Psoas muscle (tissue), 8 donors: ENCODE results near the gene HGF. TPM values are rescaled to one million over a fixed set of nuclear protein-coding genes. Genes with fewer than 3 reads are reported as not detected.

Experiments
- ATAC-seq, 4 donors: fragments of 200-7000 bp; cut with Tn5 transposase; one replicate each; pipeline ENCODE4 v1.9.1; 2020; ENCODE audit warnings: moderate library complexity in 3 of 4, mild to moderate bottlenecking in 2 of 4
- DNase-seq, 2 donors: peaks; one replicate each; pipeline ENCODE4 v3.0.0-alpha.2; 2020
- H3K27ac ChIP-seq: fragments of 200-600 bp; one replicate; pipeline ENCODE4 v1.8.0; 2022
- H3K27me3 ChIP-seq, 3 donors: fragments of 200-600 bp in 1 of 3; one replicate each; pipeline versions ENCODE4 v1.6.1 to v1.8.0; 2013 to 2022; ENCODE audit warnings: low read length in 2 of 3, mild to moderate bottlenecking in 2 of 3, moderate library complexity in 1 of 3; ENCODE audit not compliant: insufficient read depth in 3 of 3
- H3K36me3 ChIP-seq, 2 donors: fragments of 200-600 bp in 1 of 2; one replicate each; pipeline versions ENCODE4 v1.6.1 to v1.8.0; 2013 to 2022; ENCODE audit warnings: low read depth in 1 of 2, mild to moderate bottlenecking in 1 of 2, moderate library complexity in 1 of 2; ENCODE audit not compliant: insufficient read depth in 1 of 2
- H3K4me1 ChIP-seq: fragments of 200-600 bp; one replicate; pipeline ENCODE4 v1.8.0; 2022
- H3K4me3 ChIP-seq: fragments of 200-600 bp; one replicate; pipeline ENCODE4 v1.8.0; 2022; ENCODE audit warnings: mild to moderate bottlenecking
- H3K9me3 ChIP-seq: fragments of 200-600 bp; one replicate; pipeline ENCODE4 v1.8.0; 2022
- WGBS, 3 donors: extraction: QIAGEN DNeasy Blood & Tissue Kit; methylation state at CpG; one replicate each; pipeline versions ENCODE4 v1.1.6 to v1.1.7; 2013; 5-methylcytosine and 5-hydroxymethylcytosine counted together
- intact Hi-C, 2 donors: fragments of 100-400 bp; cut with DNase I; formaldehyde crosslinking; loops; one replicate each; pipeline versions ENCODE4 v1.11.0 to v1.14.2; 2022
- polyA plus RNA-seq, 3 donors: library from polyadenylated mRNA; stranded (reverse); fragments of 200-250 nt; gene quantifications; one replicate each; pipeline ENCODE4 v1.2.3, GENCODE V29; 2013
- total RNA-seq, 4 donors: library from RNA; stranded (reverse); fragmentation: NEBNext Ultra II Directional in 2 of 4; extraction: Animal tissue kit (Norgen Biotek cat#: 25700) in 2 of 4; gene quantifications; one replicate each; pipeline versions ENCODE4 v1.2.1 to v1.2.4, GENCODE V29; 2021 to 2023
- TF ChIP-seq, protein P1 (sequence below): fragments of 200-600 bp; IDR thresholded peaks from one replicate; pipeline ENCODE4 v1.8.0; 2022; ENCODE audit warnings: antibody characterized with exemption
- donor health status: healthy with polysubstance abuse.
- donor health status: DM: no; HTN: no; CAD: no; lungs with moderate emphysema.
- donor health status: Bipolar disorder and iron deficiency.
- donor health status: healthy.
- donor health status: DM: yes; HTN: yes; CAD: no.
- donor health status: DM: no; HTN: no; CAD: no.
- donor health status: DM: no; HTN: no; CAD: no.
- donor health status: DM: yes; HTN: yes; CAD: no.

HGF gene
- total and polyA plus RNA-seq, 7 donors: 0.25 to 3.7 (median 0.78) TPM

DNA sequence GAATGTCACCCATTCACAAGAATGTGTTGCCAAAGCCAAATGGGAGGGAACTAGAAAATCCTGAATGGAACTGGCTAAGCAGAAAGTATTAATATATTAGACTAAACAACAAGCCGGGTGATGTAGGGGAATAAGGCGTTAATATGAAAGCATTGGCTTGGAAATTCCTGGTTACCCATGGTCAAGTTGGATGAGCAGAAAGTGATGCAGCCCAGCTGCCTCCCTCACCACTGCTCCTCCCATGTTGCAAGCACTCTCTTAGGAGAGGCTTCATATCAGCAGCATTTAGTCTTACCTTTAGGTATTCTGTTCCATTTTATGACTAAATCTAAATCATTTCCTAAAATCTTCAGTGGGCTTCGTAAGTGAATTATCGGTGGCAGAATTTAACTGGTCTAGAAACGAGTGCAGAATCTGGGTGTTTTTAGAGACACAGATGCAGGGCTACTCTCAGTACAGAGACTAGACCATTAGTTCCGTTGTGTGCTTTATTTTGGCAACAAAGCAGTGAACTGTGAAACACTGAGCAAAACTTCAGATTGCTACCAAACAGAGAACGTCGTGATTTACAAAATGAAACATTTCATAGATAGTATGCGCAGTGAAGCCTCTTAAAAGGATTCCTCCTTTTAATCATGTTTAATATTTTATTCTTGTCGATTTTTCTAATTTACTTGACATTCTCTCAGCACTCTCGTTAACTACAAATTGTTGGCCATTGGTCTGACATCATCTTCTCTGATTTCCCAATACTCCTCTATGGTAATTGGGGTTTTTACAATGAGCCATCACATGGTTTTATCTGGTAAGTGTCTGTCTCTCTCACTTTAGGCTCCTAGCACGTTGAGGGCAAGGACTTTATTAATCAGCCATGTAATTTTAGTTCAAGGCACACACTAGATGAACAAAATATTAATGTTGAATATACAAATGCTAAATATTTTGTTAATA is 22.0 kb upstream of the HGF start:
- ATAC-seq (no peak), DNase-seq (no peak)
- 76 to 78% (median 77%) methylated on average over 12 of the region's 12 CpGs for WGBS, 3 donors
- no peak overlapping the region for H3K4me3 ChIP-seq
- peaks cover 0 to 4% (median 0%) of the 10 kb centered on the region in 3 donors for H3K27me3 ChIP-seq
- intact Hi-C loops: no loop called here
- no peaks in the 10 kb centered on the region for H3K9me3 ChIP-seq
- no peak overlapping the region for H3K27ac ChIP-seq
- no peaks in the 10 kb centered on the region for H3K36me3 ChIP-seq
- H3K4me1 ChIP-seq: no peaks in the 10 kb centered on the region
- TF ChIP-seq, protein P1, sequence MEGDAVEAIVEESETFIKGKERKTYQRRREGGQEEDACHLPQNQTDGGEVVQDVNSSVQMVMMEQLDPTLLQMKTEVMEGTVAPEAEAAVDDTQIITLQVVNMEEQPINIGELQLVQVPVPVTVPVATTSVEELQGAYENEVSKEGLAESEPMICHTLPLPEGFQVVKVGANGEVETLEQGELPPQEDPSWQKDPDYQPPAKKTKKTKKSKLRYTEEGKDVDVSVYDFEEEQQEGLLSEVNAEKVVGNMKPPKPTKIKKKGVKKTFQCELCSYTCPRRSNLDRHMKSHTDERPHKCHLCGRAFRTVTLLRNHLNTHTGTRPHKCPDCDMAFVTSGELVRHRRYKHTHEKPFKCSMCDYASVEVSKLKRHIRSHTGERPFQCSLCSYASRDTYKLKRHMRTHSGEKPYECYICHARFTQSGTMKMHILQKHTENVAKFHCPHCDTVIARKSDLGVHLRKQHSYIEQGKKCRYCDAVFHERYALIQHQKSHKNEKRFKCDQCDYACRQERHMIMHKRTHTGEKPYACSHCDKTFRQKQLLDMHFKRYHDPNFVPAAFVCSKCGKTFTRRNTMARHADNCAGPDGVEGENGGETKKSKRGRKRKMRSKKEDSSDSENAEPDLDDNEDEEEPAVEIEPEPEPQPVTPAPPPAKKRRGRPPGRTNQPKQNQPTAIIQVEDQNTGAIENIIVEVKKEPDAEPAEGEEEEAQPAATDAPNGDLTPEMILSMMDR: no peak

DNA sequence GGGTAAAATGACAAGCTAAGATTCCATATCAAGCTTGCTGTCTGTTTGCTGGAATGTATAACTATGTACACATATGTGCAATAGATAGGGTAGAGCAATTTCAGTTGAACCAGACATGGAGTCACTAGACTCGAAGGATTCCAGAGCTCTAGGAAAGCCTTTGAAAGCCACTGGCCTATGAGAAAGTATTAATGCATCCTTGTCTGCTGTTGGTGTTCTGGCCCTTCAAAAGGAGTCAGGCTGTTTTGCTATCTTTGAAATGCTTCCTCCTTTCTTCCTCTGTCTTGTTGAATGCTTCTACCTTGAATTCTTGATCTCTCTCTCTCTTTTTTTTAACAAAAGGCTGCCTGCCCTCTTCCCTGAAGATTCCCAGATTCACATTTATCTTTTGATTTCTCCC is 20.8 kb upstream of the HGF start:
- Histone ChIP-seq H3K9me3 (no peaks in the 10 kb centered on the region), H3K27me3 (peaks cover 0 to 4% (median 0%) of the 10 kb centered on the region in 3 donors), H3K4me1 (no peaks in the 10 kb centered on the region), H3K4me3 (no peak overlapping the region), H3K27ac (no peak overlapping the region), H3K36me3 (no peaks in the 10 kb centered on the region)
- TF ChIP-seq, protein P1: no peak
- DNase-seq (no peak), ATAC-seq (no peak)
- intact Hi-C loops: no loop called here
- WGBS, 3 donors: 72 to 76% (median 72%) methylated on average over 1 of the region's 1 CpG

DNA sequence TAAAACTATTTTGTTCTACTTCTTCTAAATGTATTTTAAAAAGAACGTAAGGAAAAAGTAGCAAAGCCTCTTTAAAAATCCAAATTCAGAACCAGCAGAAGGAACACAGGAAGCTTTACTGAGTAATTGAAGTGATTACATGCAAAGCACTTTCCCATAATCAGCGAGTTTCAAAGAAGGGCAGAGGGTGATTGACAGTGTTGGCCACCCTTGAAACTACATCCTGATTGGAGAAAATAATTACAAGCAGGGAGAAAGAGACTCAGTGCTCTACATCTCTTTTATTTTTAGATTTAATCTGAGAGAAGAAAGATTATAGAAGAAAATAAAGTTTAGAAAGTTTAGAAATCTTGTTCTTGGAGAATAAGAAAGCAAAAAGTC is 20.3 kb upstream of the HGF start:
- TF ChIP-seq, protein P1: no peak
- Histone ChIP-seq H3K9me3 (no peaks in the 10 kb centered on the region), H3K36me3 (no peaks in the 10 kb centered on the region), H3K4me3 (no peak overlapping the region), H3K27me3 (peaks cover 0 to 4% (median 0%) of the 10 kb centered on the region in 3 donors), H3K27ac (no peak overlapping the region), H3K4me1 (no peaks in the 10 kb centered on the region)
- no peak for DNase-seq
- intact Hi-C loops: no loop called here
- ATAC-seq: no peak
- WGBS, 3 donors: 39 to 49% (median 44%) methylated on average over 2 of the region's 2 CpGs

DNA sequence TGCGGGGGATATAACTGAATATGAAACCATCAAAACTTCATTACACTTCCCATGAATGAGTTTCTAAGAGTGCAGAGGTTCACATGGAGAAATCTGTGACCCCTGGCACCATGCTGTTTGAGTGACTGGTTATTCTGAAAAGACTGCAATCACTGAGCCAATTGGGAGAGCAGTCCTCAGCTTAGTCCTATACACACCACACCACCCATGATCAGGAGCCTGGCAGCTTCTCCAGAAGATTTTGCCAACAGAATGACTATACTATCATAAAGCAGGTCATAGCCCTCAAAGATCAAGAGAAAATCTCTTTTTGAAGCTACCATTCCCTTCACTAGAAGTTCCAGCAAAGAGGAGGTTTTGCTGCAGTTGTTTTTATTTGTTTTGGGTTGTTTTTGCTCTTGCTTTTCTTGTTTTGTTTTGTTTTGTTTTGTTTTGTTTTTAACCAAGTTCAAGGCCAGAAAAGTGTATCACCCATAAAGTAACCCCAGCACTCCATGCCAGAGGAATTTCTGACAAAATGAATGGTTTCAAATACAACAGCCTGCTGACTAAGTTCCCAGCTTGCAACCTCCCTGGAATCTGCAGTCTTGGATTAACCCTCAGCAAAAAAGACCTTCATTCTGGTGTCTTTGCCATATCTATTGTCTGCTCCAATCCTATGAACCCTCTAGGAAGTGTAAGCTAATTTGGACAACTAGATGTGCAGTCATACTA is 19.7 kb upstream of the HGF start:
- no peaks in the 10 kb centered on the region for H3K36me3 ChIP-seq
- peaks cover 0 to 4% (median 0%) of the 10 kb centered on the region in 3 donors for H3K27me3 ChIP-seq
- no peak overlapping the region for H3K4me3 ChIP-seq
- 98 to 100% (median 100%) methylated on average over 1 of the region's 1 CpG for WGBS, 3 donors
- no peak for DNase-seq
- H3K27ac ChIP-seq: no peak overlapping the region
- no peaks in the 10 kb centered on the region for H3K4me1 ChIP-seq
- intact Hi-C loops: no loop called here
- no peaks in the 10 kb centered on the region for H3K9me3 ChIP-seq
- TF ChIP-seq, protein P1: no peak
- ATAC-seq: no peak
